AML-193 (cell line): ENCODE data around the gene AIF1L.

ENCODE experiments used
- DNase-seq, 2 experiments: peaks; one replicate each; lab custom pipeline; 2025; lab: John Stamatoyannopoulos, UW

AIF1L gene

GRCh38 chr9:131167936-131168335 is 71.6 kb downstream of the AIF1L start:
- no peak for DNase-seq

DNA sequence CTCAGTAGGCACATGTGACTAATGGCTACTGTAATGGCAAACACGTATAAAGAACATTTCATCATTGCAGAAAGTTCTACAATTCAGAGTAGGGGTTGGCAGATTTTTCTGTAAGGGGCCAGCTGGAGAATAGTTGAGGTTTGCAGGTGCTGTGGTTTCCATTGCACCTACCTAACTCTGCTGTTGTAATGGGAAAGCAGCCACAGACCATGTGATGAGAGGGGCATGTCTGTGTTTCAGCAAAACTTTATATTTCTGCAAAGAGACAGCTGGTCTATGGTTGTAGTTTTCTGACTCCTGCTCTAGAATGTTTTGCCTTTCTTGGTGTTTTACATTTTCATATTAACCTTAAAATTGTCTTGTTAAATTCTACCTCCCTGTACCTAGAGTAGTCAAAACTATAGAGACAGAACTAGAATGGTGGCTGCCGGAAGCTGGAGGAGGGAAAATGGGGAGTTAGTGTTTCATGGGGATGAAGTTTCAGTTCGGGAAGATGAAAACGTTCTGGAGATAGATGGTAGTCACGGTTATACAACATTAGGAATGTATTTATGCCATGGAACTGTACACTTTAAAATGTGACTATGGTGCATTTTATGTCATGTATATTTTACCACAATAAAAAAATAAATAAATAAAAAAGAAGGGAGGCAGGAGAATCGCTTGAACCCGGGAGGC is 73.4 kb downstream of the AIF1L start:
- no peak for DNase-seq
